GM12865 (cell line): Measurements from ENCODE around the gene THRSP.
"Not testable (repeated sequence)": the region's sequence is repeated elsewhere in the genome, so short reads cannot be mapped to it uniquely, and the experiment has no call there.

Experiments used
- DNase-seq: peaks from one replicate; pipeline ENCODE4 v3.0.0; 2010; ENCODE audit warnings: low read depth
- H3K4me3 ChIP-seq: 2 replicates; pipeline ENCODE4 v1.5.1; 2011; ENCODE audit warnings: mild to moderate bottlenecking, low read depth, low read length, control low read depth
- CTCF ChIP-seq: IDR thresholded peaks from 2 replicates; pipeline ENCODE4 v1.5.1; 2011; ENCODE audit warnings: low read length, control low read depth, low read depth, inconsistent platforms; ENCODE audit not compliant: insufficient read depth; ENCODE audit errors: missing control alignments

The THRSP gene

DNA sequence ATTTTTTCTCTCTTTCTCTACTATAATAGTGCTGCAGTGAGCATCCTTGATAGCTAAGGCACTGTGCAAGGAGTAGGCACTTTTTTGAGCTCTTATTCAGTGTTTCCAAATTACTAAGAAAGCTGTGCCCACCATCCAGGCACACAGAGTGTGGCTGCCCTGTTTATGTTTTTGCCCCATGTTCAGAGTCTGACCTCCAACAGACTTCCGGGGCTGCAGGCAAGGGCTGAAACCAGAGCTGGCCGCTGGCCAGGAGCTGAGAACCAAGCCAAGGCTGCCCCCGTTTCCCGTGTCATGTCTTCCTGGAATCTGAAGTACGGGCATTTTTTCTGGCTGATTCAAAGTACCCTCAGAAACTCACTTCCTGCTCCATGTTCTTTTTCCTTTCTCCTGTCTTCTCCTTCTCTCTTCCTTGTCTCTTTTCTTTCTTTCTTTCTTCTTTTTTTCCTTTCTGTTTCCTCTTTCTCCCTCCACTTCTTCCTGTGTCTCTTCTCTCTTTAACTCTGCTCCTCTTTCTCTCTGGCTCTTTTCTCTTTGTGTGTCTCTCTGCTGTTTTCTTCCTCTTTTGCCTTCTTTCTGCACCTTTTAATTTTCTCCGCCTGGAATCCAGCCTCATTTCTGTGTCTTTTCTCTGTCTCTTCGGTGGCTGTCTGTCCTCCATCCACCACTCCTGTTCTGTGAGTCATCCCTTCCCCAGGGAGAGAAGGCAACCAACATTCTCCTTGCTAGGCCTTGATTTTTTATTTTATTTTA lies 23.6 kb upstream of the THRSP start:
- DNase-seq: peak; percentile 75
- no peak overlapping the region for H3K4me3 ChIP-seq
- no peak for TF ChIP-seq CTCF

DNA sequence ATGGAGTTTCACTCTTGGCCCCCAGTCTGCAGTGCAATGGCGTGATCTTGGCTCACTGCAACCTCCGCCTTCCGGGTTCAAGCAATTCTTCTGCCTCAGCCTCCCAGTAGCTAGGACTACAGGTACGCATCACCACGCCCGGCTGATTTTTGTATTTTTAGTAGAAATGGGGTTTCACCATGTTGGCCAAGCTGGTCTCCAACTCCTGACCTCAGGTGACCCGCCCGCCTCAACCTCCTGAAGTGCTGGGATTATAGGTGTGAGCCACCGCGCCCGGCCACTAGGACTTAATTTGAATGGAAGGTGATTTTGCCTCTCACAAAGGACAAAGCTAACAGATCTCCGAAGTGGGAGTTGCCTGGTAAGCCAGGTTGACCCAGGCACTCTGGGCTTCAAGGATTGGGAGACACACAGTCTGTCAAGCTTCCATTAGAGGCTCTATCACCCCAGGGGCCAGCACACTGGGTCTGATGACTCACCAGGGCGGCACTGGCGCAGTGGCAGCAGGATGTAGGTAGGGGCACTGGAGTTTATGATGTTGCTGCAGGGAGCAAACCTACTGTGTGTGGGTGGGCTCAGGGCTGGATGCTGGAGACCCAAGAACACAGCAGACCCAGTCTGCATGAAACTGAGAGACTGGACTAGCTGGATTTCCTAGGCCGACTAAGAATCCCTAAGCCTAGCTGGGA lies 22.8 kb upstream of the THRSP start:
- no peak for TF ChIP-seq CTCF
- DNase-seq: no peak

DNA sequence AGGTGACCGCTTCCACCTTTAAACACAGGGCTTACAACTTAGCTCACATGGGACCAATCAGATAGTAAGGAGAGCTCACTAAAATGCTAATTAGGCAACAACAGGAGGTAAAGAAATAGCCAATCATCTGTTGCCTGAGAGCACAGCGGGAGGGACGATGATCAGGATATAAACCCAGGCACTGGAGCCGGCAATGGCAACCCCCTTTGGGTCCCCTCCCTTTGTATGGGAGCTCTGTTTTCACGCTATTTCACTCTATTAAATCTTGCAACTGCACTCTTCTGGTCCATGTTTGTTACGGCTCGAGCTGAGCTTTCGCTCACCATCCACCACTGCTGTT lies 22.3 kb upstream of the THRSP start:
- not testable (repeated sequence) for H3K4me3 ChIP-seq, DNase-seq

More for the DNA sequence above, 22.8 kb upstream of the THRSP start:
- no peak overlapping the region for H3K4me3 ChIP-seq

DNA sequence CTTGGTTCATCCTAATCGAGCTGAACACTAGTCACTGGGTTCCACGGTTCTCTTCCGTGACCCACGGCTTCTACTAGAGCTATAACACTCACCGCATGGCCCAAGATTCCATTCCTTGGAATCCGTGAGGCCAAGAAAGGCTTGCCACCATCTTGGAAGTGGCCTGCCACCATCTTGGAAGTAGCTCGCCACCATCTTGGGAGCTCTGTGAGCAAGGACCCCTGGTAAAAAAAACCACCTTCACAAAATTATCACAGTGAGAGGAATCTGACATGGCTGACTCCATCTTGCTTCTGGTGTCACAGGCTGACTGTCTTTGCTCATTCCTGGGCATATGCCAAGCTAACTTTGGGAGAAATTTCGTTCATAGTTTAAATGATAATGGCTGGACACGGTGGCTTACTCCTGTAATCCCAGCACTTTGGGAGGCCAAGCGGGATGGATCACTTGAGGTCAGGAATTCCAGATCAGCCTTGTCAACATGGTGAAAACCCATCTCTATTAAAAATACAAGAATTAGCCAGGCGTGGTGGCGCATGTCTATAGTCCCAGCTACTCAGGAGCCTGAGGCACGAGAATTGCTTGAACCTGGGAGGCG lies 21.7 kb upstream of the THRSP start:
- no peak for TF ChIP-seq CTCF
- DNase-seq: no peak
- H3K4me3 ChIP-seq: no peak overlapping the region

DNA sequence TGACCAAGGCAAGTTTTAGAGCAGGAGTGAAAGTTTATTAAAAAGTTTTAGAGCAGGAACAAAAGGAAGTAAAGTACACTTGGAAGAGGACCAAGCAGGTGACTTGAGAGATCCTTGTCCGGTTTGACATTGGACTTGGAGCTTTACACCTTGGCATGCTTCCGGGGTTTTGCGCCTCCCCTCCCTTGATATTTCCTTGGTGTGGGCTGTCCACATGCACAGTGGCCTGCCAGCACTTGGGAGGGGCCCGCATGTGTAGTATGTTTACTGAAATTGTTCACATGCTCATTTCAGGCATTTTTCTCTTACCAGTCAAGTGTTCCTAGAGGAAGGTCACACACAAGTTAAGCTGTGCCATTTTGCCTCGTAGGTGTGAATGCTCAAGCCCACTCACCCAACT lies 19.0 kb upstream of the THRSP start:
- TF ChIP-seq CTCF: no peak
- H3K4me3 ChIP-seq: no peak overlapping the region
- DNase-seq: no peak

- peak; percentile 65 for DNase-seq
- peak; percentile 98 for TF ChIP-seq CTCF
These were observed 17.7 kb upstream of the THRSP start for GRCh38 chr11:78045851-78046485.

GRCh38 chr11:78046486-78046854 lies 17.2 kb upstream of the THRSP start:
- no peak for TF ChIP-seq CTCF
- DNase-seq: no peak

More at GRCh38 chr11:78045851-78046485, 17.7 kb upstream of the THRSP start:
- H3K4me3 ChIP-seq: peak overlapping the region; percentile 2; the same call in 1 of the 2 replicates

More at GRCh38 chr11:78046486-78046854, 17.2 kb upstream of the THRSP start:
- H3K4me3 ChIP-seq: no peak overlapping the region
